Stimulated activated CD8-positive, alpha-beta memory T cell treated with anti-CD3 and anti-CD28 coated beads, Interleukin-7, amount 100 ng/mL, for 48 hours (primary cell): ENCODE measurements around the gene BPHL.
A peak's percentile ranks its signal among the peaks of the same experiment; 100 is the strongest.
"Not testable (repeated sequence)": the region's sequence is repeated elsewhere in the genome, so short reads cannot be mapped to it uniquely, and the experiment has no call there.

Experiments
- DNase-seq, 2 donors: peaks; one replicate each; pipeline ENCODE4 v3.0.0-alpha.2; 2020; ENCODE audit warnings: low read depth in 1 of 2; ENCODE audit errors: extremely low read depth in 1 of 2

The BPHL gene

DNA sequence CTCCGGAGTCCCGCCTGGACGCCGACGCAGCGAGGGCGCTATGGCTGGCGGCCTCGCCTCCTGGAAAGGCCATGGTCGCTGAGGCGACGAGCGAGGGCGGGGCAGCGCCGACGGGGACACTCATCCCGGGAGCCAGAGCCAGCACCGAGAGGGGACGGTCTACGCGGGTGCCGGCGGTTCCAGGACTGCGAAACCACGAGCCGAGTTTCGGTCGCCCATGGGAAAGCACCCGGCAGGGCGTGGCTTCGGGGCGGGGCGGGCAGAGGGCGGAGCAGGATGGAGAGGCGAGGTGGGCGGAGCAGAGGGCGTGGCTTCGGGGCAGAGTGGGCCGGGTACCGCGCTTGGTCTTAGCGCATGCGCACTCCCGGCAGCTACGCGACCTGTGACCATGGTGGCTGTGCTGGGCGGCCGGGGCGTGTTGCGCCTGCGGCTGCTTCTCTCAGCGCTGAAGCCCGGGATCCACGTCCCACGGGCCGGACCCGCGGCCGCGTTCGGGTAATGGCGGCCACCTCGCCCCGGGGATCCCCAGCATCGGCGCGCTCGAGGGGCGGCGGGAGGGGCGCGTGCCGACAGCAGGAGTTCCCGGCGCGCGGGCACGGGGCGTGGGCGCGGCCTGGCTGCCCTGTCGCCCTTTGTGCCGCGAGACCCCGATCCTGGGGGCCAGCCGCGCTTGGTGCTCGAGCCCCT, at the start of gene BPHL:
Gene BPHL (plus strand): TSS at position 359 of the 687 bp plus-strand sequence. CDS start 30 bp downstream, at position 389.
- DNase-seq = peak; percentile 97 to 99

- DNase-seq = no peak
These were observed 46.9 kb upstream of the BPHL start for GRCh38 chr6:3071568-3071967.

DNA sequence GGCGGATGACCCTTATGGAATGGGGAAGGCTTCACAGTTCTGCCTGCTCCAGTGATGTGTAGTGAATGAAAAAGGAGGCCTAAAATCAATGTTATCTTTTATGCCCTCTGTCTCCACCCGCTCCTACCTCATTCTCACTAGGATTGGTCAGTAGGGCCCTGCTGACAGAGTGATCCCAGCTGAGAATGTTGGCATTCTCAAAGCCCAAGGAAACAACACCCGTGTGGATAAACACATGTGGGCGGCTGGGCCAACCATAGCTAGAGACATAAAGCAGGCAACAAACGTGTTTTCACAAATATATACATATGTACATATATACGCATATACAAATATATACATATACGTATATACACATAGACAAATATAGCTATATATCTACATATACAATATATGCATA, 45.7 kb upstream of the BPHL start:
- DNase-seq = no peak

GRCh38 chr6:3073382-3073781, 45.1 kb upstream of the BPHL start:
- DNase-seq = no peak

- no peak for DNase-seq
These were observed 42.8 kb upstream of the BPHL start for GRCh38 chr6:3075772-3076113.

DNA sequence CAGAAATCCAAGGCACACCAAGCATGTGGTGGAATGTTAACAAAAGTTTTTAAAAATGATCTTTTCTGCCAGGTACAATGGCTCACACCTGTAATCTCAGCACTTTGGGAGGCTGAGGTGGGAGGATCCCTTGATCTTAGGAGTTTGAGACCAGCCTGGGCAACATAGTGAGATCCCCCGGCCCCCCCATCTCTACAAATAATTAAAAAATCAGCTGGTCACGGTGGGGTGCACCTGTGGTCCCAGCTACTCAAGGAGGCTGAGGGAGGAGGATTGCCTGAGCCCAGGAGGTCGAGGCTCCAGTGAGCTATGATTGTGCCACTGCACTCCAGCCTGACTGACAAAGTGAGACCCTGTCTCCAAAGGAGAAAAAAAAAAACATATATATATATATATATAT, 42.2 kb upstream of the BPHL start:
- no peak for DNase-seq

DNA sequence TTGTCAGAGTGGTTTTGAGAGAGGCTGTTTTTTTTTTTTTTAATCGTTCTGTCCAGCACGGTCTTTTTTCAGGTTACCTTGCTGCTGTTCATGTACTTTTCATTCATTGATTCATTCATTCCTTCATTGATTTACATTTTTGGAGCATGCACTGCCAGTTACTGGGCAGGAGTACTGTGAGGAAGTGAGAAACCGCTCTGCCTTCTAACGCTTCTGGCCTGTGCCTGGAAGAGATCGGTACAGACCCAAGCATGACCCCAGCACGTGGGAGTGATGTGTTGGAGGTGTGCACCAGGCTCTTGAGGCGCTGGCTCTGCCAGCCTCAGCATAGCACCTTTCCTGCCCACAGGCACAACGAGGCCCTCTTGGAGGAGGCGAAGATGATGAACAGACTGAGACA, 41.1 kb upstream of the BPHL start:
- DNase-seq = no peak

- DNase-seq = not testable (repeated sequence)
These were observed 39.6 kb upstream of the BPHL start for GRCh38 chr6:3078952-3079351.

DNA sequence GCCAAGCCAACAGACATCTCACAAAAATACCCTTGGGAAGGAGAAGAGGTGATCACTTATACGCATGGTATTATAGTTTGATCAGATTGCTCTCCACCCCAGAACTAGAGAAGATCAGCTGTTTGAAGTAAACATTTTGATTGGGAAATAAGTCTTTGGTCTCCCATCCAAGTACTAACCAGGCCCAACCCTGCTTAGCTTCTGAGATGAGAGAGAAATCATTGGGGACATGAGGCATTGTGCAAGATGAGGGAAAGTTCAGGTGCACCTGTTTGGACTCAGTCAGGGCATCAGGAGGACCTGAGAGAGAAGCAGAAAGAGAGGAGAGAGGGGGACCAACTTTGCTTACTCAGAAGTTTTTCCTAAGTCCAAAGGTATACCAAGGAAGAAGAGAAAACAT, 38.8 kb upstream of the BPHL start:
- DNase-seq = no peak

DNA sequence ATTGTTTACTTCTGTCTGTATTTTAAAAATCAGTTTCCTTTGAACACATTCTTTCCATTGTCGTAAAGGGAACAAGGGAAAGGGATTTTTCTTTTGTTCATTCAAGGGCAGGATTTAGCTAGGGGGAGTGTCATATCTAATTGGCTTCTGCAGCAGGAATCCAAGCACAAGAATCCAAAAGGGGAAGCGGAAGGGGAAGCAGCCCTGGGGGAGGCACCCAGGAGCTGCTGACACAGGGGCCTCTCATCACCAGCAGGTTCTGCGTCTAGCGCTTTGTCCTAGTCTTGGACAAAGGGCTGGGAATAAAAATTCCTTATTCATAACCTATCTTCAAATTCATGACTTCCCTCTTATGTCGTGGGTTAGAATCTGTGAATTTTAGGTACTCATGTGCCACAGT, 36.6 kb upstream of the BPHL start:
- DNase-seq = no peak

- DNase-seq = no peak
These were observed 33.4 kb upstream of the BPHL start for GRCh38 chr6:3085074-3085473.

DNA sequence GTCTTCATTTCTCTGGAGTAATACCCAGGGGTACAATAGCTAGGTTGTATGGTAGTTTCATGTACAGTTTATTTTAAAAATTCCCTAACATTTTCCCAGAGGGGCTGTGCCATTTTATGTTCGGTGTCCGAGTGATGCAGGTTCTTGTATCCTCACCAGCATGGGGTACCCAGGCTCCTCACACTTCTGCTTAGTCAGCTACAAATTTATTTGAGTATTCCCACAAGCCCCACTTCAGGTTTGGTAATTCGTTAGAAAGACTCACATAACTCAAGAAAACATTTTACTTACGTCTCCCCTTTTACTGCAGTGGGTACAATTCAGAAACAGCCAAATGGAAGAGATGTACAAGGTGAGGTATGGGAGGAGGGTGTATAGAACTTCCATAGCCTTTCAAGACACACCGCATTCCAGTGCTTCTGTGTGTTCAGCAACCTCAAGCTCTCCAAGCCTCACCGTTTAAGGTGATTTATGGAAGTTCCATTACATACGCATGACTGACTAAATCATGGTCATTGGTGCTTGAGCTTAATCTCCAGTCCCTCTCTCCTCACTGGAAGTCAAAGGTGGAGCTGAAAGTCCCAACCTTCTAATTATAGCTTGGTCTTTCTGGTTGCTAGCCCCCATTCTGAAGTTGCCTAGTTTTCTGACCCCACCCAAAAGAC, 32.1 kb upstream of the BPHL start:
- no peak for DNase-seq

DNA sequence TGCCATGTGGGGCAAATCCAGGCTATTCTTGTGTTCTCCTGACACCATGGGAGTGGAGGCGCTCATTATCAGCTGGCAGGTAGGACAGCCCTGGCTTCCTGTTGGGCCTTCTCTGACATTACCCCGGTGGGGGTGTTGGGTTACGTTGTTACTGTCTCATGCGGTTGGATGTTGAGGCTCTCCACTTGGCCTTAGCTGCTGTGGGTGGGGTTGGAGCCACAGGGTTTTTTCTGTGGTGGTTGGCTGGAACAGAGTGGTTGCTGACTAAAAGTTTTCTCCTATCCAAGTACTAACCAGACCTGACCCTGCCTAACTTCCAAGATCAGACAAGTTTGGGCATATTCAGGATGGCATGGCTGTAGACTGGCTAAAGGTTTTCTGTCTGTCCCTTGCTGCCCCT, 30.1 kb upstream of the BPHL start:
- DNase-seq = no peak

- no peak for DNase-seq
These were observed 29.5 kb upstream of the BPHL start for GRCh38 chr6:3088968-3089367.

DNA sequence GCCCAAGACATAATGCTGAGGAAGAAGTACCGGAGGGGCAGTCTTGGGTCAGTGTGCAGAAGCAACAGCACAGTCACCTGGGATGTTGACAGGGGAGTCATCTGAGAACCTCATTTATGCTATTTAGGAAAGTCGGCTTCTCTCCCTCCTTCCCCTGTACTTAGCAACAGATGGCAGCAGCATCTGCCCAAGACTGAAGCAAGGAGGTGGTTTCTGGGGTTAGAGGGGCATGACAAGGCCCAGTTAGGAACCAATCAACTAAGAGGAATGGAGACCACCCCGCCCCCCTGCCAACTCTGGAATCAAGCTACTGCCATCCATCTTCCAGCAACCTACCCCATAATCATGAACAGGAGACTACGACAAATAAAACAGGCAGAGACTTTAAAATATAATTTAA, 28.5 kb upstream of the BPHL start:
- DNase-seq = no peak

DNA sequence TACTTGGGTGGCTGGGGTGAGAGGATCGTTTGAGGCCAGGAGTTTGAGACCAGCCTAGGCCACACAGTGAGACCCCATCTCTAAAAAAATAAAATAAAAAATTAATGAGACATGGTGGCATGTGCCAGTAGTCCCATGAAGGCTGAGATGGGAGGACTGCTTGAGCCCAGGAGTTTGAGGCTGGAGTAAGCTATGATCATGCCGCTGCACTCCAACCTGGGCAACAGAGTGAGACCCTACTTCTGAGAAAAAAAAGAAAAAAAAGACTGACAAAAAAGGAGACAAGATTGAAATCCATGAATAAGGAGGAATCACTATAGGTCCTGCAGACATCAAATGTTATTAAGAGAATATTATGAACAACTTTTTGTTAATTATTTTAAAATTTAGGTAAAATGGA, 23.7 kb upstream of the BPHL start:
- DNase-seq = no peak

GRCh38 chr6:3102875-3103274, 15.6 kb upstream of the BPHL start:
- DNase-seq = no peak

- no peak for DNase-seq
These were observed 9.6 kb upstream of the BPHL start for GRCh38 chr6:3108746-3109414.

DNA sequence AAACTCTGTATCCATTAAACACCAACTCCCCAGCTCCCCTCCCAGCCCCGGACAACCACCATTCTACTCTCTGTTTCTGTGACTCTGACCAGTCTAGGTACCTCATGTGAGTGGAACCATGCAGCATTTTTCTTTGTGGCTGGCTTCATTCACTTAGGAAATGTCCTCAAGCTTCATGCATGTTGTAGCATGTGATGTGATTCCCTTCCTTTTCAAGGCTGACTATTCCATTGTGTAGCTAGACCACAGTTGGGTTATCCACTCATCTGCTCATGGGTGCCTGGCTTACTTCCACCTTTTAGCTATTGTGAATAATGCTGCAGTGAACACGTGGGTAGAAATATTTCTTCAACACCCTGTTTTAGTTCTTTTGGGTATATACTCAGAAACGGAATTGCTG, 8.8 kb upstream of the BPHL start:
- no peak for DNase-seq

DNA sequence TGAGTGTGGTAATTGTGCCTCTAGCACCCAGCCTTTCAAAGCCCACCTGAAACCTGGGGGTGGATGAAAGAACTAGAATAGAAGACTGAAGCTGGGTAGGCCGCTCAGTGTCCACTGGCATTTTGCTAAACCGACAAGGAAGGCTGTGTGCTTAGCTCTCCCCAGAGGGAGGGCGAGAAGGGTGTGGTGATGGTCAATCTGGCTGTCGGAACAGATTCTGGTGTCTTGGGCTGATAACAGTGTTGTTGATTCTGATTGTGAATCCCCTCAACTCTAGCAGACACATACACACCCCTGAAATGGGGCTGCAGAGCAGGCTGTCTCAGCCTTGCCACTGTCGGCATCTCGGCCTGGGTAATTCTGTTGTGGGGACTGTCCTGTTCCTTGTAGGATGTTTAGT, 4.1 kb upstream of the BPHL start:
- no peak for DNase-seq

DNA sequence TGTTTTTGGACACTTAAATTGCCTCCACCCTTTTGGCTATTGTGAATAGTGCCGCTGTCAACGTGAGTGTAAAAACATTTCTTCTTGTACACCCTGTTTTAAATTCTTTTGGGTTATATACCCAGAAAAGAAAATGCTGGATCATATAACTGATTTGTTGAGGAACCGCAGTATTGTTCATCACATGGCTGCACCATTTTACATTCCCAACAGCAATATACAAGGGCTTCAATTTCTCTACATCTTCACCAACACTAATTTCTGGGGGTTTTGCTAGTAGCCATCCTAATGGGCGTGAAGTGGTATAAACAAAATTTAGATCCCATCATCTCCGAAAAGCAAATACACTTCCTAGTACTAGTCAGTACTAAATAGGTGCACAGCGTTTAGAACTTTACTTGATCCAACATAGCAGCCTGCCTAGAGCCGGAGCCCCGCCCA, 579 bp upstream of the BPHL start:
- no peak for DNase-seq

- DNase-seq = no peak
These were observed 671 bp downstream of the BPHL start for GRCh38 chr6:3119040-3119723.
